Common myeloid progenitor, CD34-positive (primary cell): ENCODE measurements around the gene SEMA5A.

Experiments used
- CTCF ChIA-PET: fragments of 350-600 bp; sonication (Branson Sonifier 250); formaldehyde crosslinking; loops from one replicate; lab custom pipeline; 2021; ENCODE audit warnings: antibody characterized with exemption; lab: Charles Lee
- POLR2A ChIA-PET: fragments of 350-600 bp; sonication (Branson Sonifier 250); formaldehyde crosslinking; loops from one replicate; lab custom pipeline; 2021; ENCODE audit warnings: antibody characterized with exemption; lab: Charles Lee
- DNase-seq, 3 donors: peaks; one replicate each; pipeline versions ENCODE4 v3.0.0 to v3.0.0-alpha.2; 2013
- H3K27ac ChIP-seq, 2 experiments: 1 replicate in 1 of 2; 2 replicates in 1 of 2; pipeline ENCODE4 v1.7.0; 2013; ENCODE audit warnings: inconsistent platforms in 2 of 2, low read length in 2 of 2, mild to moderate bottlenecking in 2 of 2, low read depth in 1 of 2, moderate library complexity in 1 of 2; ENCODE audit not compliant: severe bottlenecking in 2 of 2, insufficient read depth in 1 of 2, poor library complexity in 1 of 2
- H3K27me3 ChIP-seq, 5 experiments: replicated peaks in 2 of 5; 1 replicate in 3 of 5; 2 replicates in 2 of 5; pipeline versions ENCODE4 v1.6.1 to v1.7.0; 2013; ENCODE audit warnings: low read length in 4 of 5, mild to moderate bottlenecking in 2 of 5, moderate library complexity in 2 of 5, inconsistent platforms in 1 of 5; ENCODE audit not compliant: insufficient read depth in 5 of 5, control insufficient read depth in 4 of 5
- H3K36me3 ChIP-seq, 4 experiments: 1 replicate in 2 of 4; 2 replicates in 2 of 4; pipeline versions ENCODE4 v1.6.1 to v1.7.0; 2013; ENCODE audit warnings: low read length in 3 of 4, control low read depth in 1 of 4, mild to moderate bottlenecking in 1 of 4; ENCODE audit not compliant: control insufficient read depth in 4 of 4, insufficient read depth in 4 of 4
- H3K4me1 ChIP-seq, 4 experiments: 1 replicate in 3 of 4; 2 replicates in 1 of 4; pipeline versions ENCODE4 v1.6.1 to v1.7.1; 2013; ENCODE audit warnings: low read length in 3 of 4, mild to moderate bottlenecking in 3 of 4, control low read depth in 1 of 4, inconsistent platforms in 1 of 4, moderate library complexity in 1 of 4; ENCODE audit not compliant: control insufficient read depth in 4 of 4, insufficient read depth in 4 of 4; ENCODE audit errors: control extremely low read depth in 1 of 4
- H3K4me3 ChIP-seq, 7 experiments: 1 replicate in 4 of 7; 2 replicates in 3 of 7; pipeline versions ENCODE4 v1.5.1 to v1.7.0; 2013; ENCODE audit warnings: mild to moderate bottlenecking in 7 of 7, low read length in 6 of 7, moderate library complexity in 6 of 7, inconsistent platforms in 2 of 7, low read depth in 2 of 7, control low read depth in 1 of 7; ENCODE audit not compliant: insufficient read depth in 4 of 7, control insufficient read depth in 1 of 7; ENCODE audit errors: extremely low read depth in 1 of 7
- H3K9me3 ChIP-seq, 5 experiments: 1 replicate in 4 of 5; 2 replicates in 1 of 5; pipeline versions ENCODE4 v1.6.1 to v1.7.1; 2013; ENCODE audit warnings: low read length in 4 of 5, mild to moderate bottlenecking in 2 of 5, inconsistent platforms in 1 of 5, low read depth in 1 of 5, moderate library complexity in 1 of 5; ENCODE audit not compliant: control insufficient read depth in 4 of 5, insufficient read depth in 2 of 5; ENCODE audit errors: control extremely low read depth in 1 of 5
- WGBS: methylation state at CpG from one replicate; pipeline ENCODE4 v1.1.5; 2013; ENCODE audit not compliant: insufficient coverage; 5-methylcytosine and 5-hydroxymethylcytosine counted together

SEMA5A gene

DNA sequence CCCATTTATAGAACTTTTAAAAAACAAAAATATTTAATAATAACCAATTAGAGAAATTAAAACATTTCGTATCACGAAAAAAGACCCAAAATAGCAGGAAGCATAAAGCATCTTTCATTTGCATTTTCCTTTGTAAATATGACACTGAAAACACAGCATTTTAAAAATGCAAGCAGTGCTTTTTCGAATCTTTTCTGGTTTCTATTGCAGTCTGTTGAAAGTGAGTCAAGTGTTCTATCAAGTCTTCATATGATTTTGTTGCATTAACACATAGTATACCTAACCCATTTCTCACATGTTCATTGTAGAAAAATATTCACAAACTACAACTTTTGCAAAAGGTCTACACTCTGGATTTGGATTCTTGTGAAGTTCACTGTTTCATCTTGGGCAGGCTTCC is 198.8 kb downstream of the SEMA5A start:
- POLR2A ChIA-PET, result no interaction called here
- DNase-seq, result no peak
- no CpG with 5 or more reads among the region's 3 CpGs for WGBS
- Histone ChIP-seq H3K9me3 (no peaks in the 10 kb centered on the region), H3K36me3 (no peaks in the 10 kb centered on the region), H3K27ac (no peak overlapping the region), H3K27me3 (peaks cover 0 to 5% (median 0%) of the 10 kb centered on the region in 5 experiments), H3K4me1 (no peaks in the 10 kb centered on the region), H3K4me3 (no peak overlapping the region)
- CTCF ChIA-PET, result no interaction called here

GRCh38 chr5:9344751-9345240 is 201.1 kb downstream of the SEMA5A start:
- DNase-seq, result no peak
- Histone ChIP-seq H3K36me3 (no peaks in the 10 kb centered on the region), H3K4me3 (no peak overlapping the region), H3K27ac (no peak overlapping the region), H3K9me3 (no peaks in the 10 kb centered on the region), H3K27me3 (peaks cover 0 to 5% (median 0%) of the 10 kb centered on the region in 5 experiments), H3K4me1 (no peaks in the 10 kb centered on the region)
- CTCF ChIA-PET, result interaction anchor here (0.7 kb wide), 1 partner anchor 266 kb away, joined by 4 read pairs; no protein-coding TSS in a partner anchor
- POLR2A ChIA-PET, result no interaction called here
- no CpG with 5 or more reads among the region's 1 CpG for WGBS

DNA sequence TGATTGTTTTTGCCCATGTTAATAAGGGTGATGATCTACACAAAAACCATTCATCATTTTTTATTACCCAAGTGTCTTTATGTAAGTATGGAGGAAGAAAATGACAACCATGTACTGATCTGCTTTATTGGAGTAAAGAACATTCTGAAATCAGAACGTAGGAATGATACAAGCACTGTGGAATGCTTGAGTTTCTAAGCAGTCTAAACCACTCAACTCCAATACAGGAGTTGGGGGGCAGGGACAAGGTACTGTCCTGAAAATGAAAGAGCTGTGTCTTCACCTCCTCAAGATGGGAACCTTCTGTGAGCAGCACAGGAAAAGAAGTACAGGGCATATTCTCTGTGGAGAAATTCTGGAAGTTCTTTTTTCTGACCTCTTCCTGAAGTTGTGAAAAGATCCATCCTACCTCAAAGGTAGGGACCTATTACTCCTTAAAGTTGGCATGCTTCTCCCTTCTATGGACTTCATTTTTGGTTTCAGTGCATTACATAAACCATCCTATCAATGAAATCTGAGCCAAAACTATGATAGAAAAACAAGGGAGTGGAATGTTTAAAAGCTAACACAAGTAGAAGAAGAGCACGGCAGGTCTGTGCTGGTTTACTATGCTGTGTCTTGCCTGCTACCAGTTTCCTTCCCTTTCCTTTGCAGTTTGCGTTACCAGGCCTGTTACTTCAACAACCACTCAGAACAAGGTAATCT is 202.6 kb downstream of the SEMA5A start:
- no peak overlapping the region for H3K4me3 ChIP-seq
- WGBS, result 60% methylated on average over 2 of the region's 3 CpGs
- no peaks in the 10 kb centered on the region for H3K4me1 ChIP-seq
- no peaks in the 10 kb centered on the region for H3K9me3 ChIP-seq
- H3K27ac ChIP-seq, result no peak overlapping the region
- H3K27me3 ChIP-seq, result no peaks in the 10 kb centered on the region
- no peaks in the 10 kb centered on the region for H3K36me3 ChIP-seq
- DNase-seq, result no peak
- ChIA-PET CTCF (no interaction called here), POLR2A (interaction anchor here (0.6 kb wide), 1 partner anchor 141 kb away, joined by 3 read pairs; no protein-coding TSS in a partner anchor)

DNA sequence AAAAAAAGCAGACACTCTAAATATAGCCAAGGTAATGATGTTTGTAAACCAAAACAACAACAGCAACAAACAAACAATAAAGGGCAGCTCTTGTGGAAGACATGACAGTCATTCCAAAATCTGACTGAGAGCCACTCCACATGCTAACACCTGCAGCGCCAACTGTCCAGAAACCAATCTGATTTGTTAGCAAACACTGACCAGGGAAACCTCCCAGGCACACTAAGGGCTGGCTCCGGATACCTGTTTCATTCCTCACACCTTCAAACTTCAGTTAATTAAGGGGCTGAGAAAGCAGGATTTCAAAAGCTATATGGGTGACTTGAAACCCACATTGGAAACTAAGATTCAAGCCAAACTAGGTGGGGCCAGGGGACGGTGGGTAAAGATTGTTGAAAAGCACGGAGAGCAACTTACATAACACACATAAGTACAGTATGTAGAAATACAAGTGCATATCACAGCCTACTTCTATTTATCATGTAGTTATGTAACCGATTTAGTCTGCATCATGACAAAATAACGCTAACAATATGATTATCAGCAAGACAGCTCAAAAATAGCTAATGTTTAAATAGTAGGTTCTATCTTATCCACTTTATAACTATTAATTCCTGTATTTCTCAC is 203.6 kb downstream of the SEMA5A start:
- POLR2A ChIA-PET, result no interaction called here

DNA sequence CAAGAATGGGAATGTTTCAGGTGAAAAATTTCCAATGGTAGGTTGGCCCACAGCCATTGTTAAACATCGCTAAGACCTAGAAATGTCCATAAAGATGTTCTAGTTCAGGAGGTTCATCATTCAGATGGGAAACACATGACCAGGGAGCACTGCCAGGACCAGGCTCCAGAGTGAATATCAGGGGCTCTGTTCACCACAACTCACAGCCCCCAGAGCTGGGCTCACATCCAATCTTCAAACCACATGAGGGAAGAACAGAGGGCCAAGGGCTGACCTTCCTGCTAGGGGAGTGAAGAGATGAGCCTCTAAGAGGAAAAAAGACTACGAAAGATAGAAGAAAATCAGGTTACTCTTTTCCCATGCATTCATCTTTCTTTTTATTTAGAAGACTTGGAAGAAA is 205.8 kb downstream of the SEMA5A start:
- Histone ChIP-seq H3K4me3 (no peak overlapping the region), H3K27me3 (no peaks in the 10 kb centered on the region), H3K9me3 (no peaks in the 10 kb centered on the region), H3K27ac (no peak overlapping the region), H3K36me3 (no peaks in the 10 kb centered on the region), H3K4me1 (no peaks in the 10 kb centered on the region)
- DNase-seq, result no peak
- ChIA-PET CTCF (no interaction called here), POLR2A (no interaction called here)
- 100% methylated on average over 2 of the region's 2 CpGs for WGBS

More for the DNA sequence above, 203.6 kb downstream of the SEMA5A start:
- no peaks in the 10 kb centered on the region for H3K27me3 ChIP-seq
- CTCF ChIA-PET, result interaction anchor here (0.6 kb wide), 1 partner anchor 1293 kb away, joined by 3 read pairs; no protein-coding TSS in a partner anchor
- H3K9me3 ChIP-seq, result no peaks in the 10 kb centered on the region
- H3K27ac ChIP-seq, result no peak overlapping the region
- 100% methylated on average over 1 of the region's 6 CpGs for WGBS
- DNase-seq, result no peak
- H3K4me3 ChIP-seq, result no peak overlapping the region
- no peaks in the 10 kb centered on the region for H3K36me3 ChIP-seq
- no peaks in the 10 kb centered on the region for H3K4me1 ChIP-seq

DNA sequence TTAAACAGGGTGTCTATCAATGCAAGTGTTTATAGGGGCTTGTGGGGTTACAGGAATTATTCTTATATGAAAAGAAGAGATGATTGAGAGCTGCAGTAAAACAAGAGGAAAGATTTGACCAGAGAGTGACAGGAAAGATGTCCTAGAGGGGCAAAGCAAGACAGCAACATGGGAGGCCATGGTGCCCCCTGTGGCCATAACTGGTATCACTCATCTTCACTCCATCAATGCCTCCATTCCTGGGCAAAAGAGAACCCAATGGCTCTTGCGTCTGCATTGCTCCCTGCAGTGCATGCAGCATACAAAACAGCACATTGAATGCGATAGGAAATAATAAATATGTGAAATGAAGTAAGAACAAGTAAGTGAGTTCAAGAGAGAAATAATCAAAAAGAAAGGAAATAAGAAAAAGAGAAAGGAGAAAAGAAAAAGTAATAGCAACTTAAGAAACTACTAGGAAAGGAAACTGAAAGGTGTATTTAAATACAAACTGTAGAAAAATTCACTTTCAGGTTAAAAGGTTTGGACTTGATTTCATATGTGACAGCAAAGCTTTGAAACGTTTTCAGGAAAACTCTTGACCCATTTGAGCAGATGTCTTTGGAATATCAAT is 206.6 kb downstream of the SEMA5A start:
- Histone ChIP-seq H3K4me3 (no peak overlapping the region), H3K4me1 (no peaks in the 10 kb centered on the region), H3K9me3 (no peaks in the 10 kb centered on the region), H3K27ac (no peak overlapping the region), H3K27me3 (no peaks in the 10 kb centered on the region), H3K36me3 (no peaks in the 10 kb centered on the region)
- DNase-seq, result peak in 1 of 3 donors; percentile 11
- 100% methylated on average over 2 of the region's 3 CpGs for WGBS
- ChIA-PET CTCF (no interaction called here), POLR2A (no interaction called here)

DNA sequence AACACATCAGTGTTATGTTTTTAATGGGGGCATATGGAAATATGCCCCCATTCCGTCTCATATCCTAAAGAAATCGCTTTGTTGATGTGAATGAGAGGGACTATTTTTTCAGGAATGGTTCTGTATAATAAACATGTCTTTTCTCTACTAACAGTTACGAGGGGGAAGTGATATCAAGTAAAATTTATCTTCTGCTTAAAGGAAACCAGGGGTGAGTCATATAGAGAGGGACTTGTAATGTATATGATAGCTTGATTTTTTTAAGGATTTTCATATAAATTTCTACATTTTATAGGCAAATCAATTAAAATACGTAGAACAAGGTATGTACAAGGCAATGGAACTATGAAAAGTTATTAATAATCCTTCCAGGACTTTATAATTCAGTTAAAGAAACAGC is 207.1 kb downstream of the SEMA5A start:
- no peaks in the 10 kb centered on the region for H3K9me3 ChIP-seq
- H3K27me3 ChIP-seq, result no peaks in the 10 kb centered on the region
- no peaks in the 10 kb centered on the region for H3K4me1 ChIP-seq
- no peak overlapping the region for H3K4me3 ChIP-seq
- no peak overlapping the region for H3K27ac ChIP-seq
- DNase-seq, result no peak
- WGBS, result no CpG with 5 or more reads among the region's 4 CpGs
- POLR2A ChIA-PET, result no interaction called here
- H3K36me3 ChIP-seq, result no peaks in the 10 kb centered on the region
- CTCF ChIA-PET, result no interaction called here
